OCI-LY1 (cell line): ENCODE measurements around the gene GGT5.
"Not testable (repeated sequence)": the region's sequence is repeated elsewhere in the genome, so short reads cannot be mapped to it uniquely, and the experiment has no call there.

Source experiments
- H2AFZ ChIP-seq: fragments of 200-600 bp; sonication (generic), shearing (Covaris generic); 2 replicates; pipeline ENCODE4 v1.6.0; 2014; ENCODE audit warnings: antibody characterized with exemption, mild to moderate bottlenecking, low read length
- H3F3A ChIP-seq: fragments of 200-600 bp; sonication (generic), shearing (Covaris generic); 2 replicates; pipeline ENCODE4 v1.6.0; 2014; ENCODE audit warnings: mild to moderate bottlenecking, antibody characterized with exemption, low read length, moderate library complexity; ENCODE audit not compliant: insufficient read depth
- H3K27ac ChIP-seq: fragments of 200-600 bp; sonication (generic); 2 replicates; pipeline ENCODE4 v1.5.1; 2014; ENCODE audit warnings: low read length, mixed run types, mild to moderate bottlenecking, low read depth; ENCODE audit not compliant: poor library complexity, severe bottlenecking
- H3K27me3 ChIP-seq: fragments of 200-600 bp; sonication (generic); 2 replicates; pipeline ENCODE4 v1.6.0; 2014; ENCODE audit warnings: antibody characterized with exemption, mild to moderate bottlenecking, low read length, moderate library complexity; ENCODE audit not compliant: insufficient read depth
- H3K36me3 ChIP-seq: fragments of 200-600 bp; sonication (generic); 2 replicates; pipeline ENCODE4 v1.6.1; 2014; ENCODE audit warnings: mild to moderate bottlenecking, antibody characterized with exemption, low read length, moderate library complexity, mixed read lengths; ENCODE audit not compliant: insufficient read depth
- H3K4me1 ChIP-seq: fragments of 200-600 bp; sonication (generic); 2 replicates; pipeline ENCODE4 v1.5.1; 2014; ENCODE audit warnings: mild to moderate bottlenecking, low read length, moderate library complexity; ENCODE audit not compliant: insufficient read depth, severe bottlenecking
- H3K4me2 ChIP-seq: fragments of 200-600 bp; sonication (generic), shearing (Covaris generic); 2 replicates; pipeline ENCODE4 v1.6.1; 2014; ENCODE audit warnings: low read length
- H3K4me3 ChIP-seq: fragments of 200-600 bp; sonication (generic); 2 replicates; pipeline ENCODE4 v1.5.1; 2014; ENCODE audit warnings: low read length, low read depth, mild to moderate bottlenecking, mixed read lengths; ENCODE audit not compliant: poor library complexity, severe bottlenecking
- H3K79me2 ChIP-seq: fragments of 200-600 bp; shearing (Covaris generic); 2 replicates; pipeline ENCODE4 v1.6.1; 2016; ENCODE audit warnings: mixed run types, low read length, mixed read lengths; ENCODE audit not compliant: insufficient read depth
- H3K9ac ChIP-seq: fragments of 200-600 bp; sonication (generic), shearing (Covaris generic); 2 replicates; pipeline ENCODE4 v1.6.1; 2014; ENCODE audit warnings: mild to moderate bottlenecking, low read length, mixed read lengths
- H3K9me2 ChIP-seq: fragments of 200-600 bp; sonication (generic), shearing (Covaris generic); 2 replicates; pipeline ENCODE4 v1.6.1; 2014; ENCODE audit warnings: low read depth, mild to moderate bottlenecking, low read length, mixed read lengths
- H3K9me3 ChIP-seq: fragments of 200-600 bp; shearing (Covaris generic); 2 replicates; pipeline ENCODE4 v1.6.1; 2014; ENCODE audit warnings: low read length, mixed read lengths
- H4K20me1 ChIP-seq: fragments of 200-600 bp; sonication (generic), shearing (Covaris generic); 2 replicates; pipeline ENCODE4 v1.6.0; 2016; ENCODE audit warnings: mild to moderate bottlenecking, low read length; ENCODE audit not compliant: insufficient read depth
- EZH2 ChIP-seq: fragments of 200-600 bp; sonication (generic), shearing (Covaris generic); IDR thresholded peaks from 2 replicates; pipeline ENCODE4 v1.8.0; 2017; ENCODE audit warnings: borderline replicate concordance, mixed run types, mild to moderate bottlenecking, antibody characterized with exemption, low read length, moderate library complexity, mixed read lengths
- TF ChIP-seq, protein P1 (sequence below): fragments of 200-600 bp; sonication (generic), shearing (Covaris generic); IDR thresholded peaks from 2 replicates; pipeline ENCODE4 v1.5.1; 2017; ENCODE audit warnings: mild to moderate bottlenecking, antibody characterized with exemption, low read length, moderate library complexity, mixed read lengths

The GGT5 gene

DNA sequence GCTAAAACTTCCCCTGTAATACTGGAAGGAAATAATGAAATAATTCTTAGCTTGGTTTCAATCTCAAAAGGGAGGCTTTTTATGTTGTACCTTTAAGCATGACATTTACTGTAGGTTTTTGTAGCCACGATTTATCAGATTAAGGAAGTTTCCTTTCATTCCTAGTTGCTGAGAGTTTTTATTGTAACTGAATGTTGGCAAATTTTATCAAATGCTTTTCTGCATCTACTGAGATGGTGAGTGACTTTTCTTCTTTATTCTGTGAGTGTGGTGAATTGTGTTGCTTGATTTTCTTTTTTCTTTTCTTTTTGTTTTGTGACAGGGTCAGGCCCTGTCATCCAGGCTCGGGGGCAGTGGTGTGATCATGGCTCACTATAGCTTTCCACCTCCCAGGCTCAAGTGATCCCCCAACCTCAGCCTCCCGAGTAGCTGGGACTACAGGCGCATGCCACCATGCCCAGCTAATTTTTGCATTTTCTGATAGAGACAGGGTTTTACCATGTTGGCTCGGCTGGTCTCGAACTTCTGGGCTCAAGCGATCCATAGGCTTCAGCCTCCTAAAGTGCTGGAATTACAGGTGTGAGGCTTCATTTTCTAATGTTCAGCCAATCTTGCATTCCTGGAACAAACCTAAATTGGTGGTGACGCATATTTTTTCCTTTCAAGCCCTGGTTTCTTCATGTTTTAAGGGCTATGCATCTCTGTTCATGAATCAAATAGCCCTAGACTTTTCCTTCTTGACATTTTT, 37.4 kb downstream of the GGT5 start:
- peaks cover 4% of the 10 kb centered on the region; the same call in 1 of the 2 replicates for H3K9me3 ChIP-seq
- no peaks in the 10 kb centered on the region for H3K4me1 ChIP-seq
- TF ChIP-seq, protein P1, sequence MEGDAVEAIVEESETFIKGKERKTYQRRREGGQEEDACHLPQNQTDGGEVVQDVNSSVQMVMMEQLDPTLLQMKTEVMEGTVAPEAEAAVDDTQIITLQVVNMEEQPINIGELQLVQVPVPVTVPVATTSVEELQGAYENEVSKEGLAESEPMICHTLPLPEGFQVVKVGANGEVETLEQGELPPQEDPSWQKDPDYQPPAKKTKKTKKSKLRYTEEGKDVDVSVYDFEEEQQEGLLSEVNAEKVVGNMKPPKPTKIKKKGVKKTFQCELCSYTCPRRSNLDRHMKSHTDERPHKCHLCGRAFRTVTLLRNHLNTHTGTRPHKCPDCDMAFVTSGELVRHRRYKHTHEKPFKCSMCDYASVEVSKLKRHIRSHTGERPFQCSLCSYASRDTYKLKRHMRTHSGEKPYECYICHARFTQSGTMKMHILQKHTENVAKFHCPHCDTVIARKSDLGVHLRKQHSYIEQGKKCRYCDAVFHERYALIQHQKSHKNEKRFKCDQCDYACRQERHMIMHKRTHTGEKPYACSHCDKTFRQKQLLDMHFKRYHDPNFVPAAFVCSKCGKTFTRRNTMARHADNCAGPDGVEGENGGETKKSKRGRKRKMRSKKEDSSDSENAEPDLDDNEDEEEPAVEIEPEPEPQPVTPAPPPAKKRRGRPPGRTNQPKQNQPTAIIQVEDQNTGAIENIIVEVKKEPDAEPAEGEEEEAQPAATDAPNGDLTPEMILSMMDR: no peak
- no peak for TF ChIP-seq EZH2
- peaks cover 3% of the 10 kb centered on the region; the same call in 1 of the 2 replicates for H3K36me3 ChIP-seq
- H2AFZ ChIP-seq: no peak overlapping the region
- no peak overlapping the region for H3K4me3 ChIP-seq
- H3K27me3 ChIP-seq: peaks cover 8% of the 10 kb centered on the region; the same call in 1 of the 2 replicates
- no peaks in the 10 kb centered on the region for H3K79me2 ChIP-seq
- H3K9ac ChIP-seq: no peak overlapping the region
- no peak overlapping the region for H3K27ac ChIP-seq
- H4K20me1 ChIP-seq: no peaks in the 10 kb centered on the region
- H3K4me2 ChIP-seq: no peak overlapping the region
- no peaks in the 10 kb centered on the region for H3F3A ChIP-seq
- no peaks in the 10 kb centered on the region for H3K9me2 ChIP-seq

DNA sequence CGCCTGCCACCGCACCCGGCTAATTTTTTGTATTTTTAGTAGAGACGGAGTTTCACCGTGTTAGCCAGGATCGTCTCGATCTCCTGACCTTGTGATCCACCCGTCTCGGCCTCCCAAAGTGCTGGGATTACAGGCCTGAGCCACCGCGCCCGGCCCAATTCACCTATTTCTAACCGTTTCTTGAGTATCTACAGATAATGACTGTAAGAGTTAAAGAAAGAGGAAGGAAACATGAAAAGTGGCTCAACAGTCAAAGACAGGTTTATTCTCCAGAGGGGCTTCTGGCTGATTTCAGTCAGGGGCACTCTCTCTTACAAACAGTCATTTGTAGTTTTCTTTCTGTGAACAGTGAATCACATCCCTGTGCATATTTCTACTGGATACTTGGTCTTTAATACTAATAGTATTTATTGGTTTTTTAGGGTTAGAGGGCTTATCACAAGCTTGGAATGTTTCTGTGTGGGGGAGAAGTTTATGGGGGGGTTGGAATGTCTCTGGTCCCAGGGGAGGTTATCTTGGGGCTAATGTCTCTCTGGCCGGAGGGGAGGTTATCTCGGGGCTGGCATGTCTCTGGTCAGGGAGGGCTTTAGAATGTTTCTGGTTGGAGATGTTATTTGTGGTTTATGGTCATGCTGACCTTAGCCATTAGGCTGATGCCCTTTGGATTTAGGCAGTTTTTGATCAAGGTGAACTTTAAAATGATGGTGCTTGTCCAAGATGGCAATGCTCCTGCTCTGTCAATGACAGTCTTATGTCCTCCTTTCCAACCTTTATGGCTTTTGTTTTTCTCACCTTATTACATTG, 38.2 kb downstream of the GGT5 start:
- not testable (repeated sequence) for H2AFZ ChIP-seq, H3K4me2 ChIP-seq, H3K4me1 ChIP-seq, H3K36me3 ChIP-seq, H4K20me1 ChIP-seq, H3K4me3 ChIP-seq, H3F3A ChIP-seq, H3K79me2 ChIP-seq, H3K27ac ChIP-seq, H3K9me2 ChIP-seq, H3K9ac ChIP-seq, H3K27me3 ChIP-seq, H3K9me3 ChIP-seq

- no peak overlapping the region for H3K4me3 ChIP-seq
- H3K4me1 ChIP-seq: no peaks in the 10 kb centered on the region
- no peaks in the 10 kb centered on the region for H3F3A ChIP-seq
- peaks cover 3% of the 10 kb centered on the region; the same call in 1 of the 2 replicates for H3K36me3 ChIP-seq
- TF ChIP-seq EZH2: no peak
- TF ChIP-seq, protein P1: no peak
- H3K27ac ChIP-seq: no peak overlapping the region
- peaks cover 4% of the 10 kb centered on the region; the same call in 1 of the 2 replicates for H3K9me3 ChIP-seq
- H2AFZ ChIP-seq: no peak overlapping the region
- no peak overlapping the region for H3K4me2 ChIP-seq
- H3K79me2 ChIP-seq: no peaks in the 10 kb centered on the region
- no peaks in the 10 kb centered on the region for H4K20me1 ChIP-seq
- peaks cover 8% of the 10 kb centered on the region; the same call in 1 of the 2 replicates for H3K27me3 ChIP-seq
- H3K9me2 ChIP-seq: no peaks in the 10 kb centered on the region
- no peak overlapping the region for H3K9ac ChIP-seq
Measured at GRCh38 chr22:24205438-24206195, 39.3 kb downstream of the GGT5 start.

DNA sequence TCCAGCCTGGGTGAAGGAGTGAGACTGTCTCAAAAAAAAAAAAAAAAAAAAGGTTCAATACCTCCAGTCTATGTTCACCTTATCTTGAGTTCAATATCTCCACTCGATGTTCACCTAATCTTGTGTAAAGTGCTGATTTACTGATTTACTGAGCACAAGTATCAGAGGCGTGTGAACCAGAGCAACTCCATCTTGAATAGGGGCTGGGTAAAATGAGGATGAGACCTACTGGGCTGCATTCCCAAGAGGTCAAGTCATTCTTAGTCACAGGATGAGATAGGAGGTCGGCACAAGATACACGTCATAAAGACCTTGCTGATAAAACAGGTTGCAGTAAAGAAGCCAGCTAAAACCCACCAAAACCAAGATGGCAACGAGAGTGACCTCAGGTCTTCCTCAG, 41.0 kb downstream of the GGT5 start:
- H3K4me3 ChIP-seq, H4K20me1 ChIP-seq, H3K9me2 ChIP-seq, H3K79me2 ChIP-seq, H3K27me3 ChIP-seq, H3K36me3 ChIP-seq, H3K4me2 ChIP-seq, H3K9ac ChIP-seq, H3K27ac ChIP-seq, H3K4me1 ChIP-seq, H3K9me3 ChIP-seq, H2AFZ ChIP-seq, H3F3A ChIP-seq: not testable (repeated sequence)
